Hematopoietic multipotent progenitor cell (in vitro differentiated cells): ENCODE data around the gene FAU. TPM values are rescaled to one million over a fixed set of nuclear protein-coding genes. Genes with fewer than 3 reads are reported as not detected.
A peak's percentile ranks its signal among the peaks of the same experiment; 100 is the strongest.
"Not testable (repeated sequence)": the region's sequence is repeated elsewhere in the genome, so short reads cannot be mapped to it uniquely, and the experiment has no call there.

Experiments
- DNase-seq, 3 donors: peaks; one replicate each; pipeline ENCODE4 v3.0.0-alpha.2; 2011 to 2015; ENCODE audit warnings: low read depth in 2 of 3, low spot score in 2 of 3
- total RNA-seq: library from RNA; depleted of rRNA; stranded (reverse); fragments of >200 nt; gene quantifications from one replicate; pipeline ENCODE4 v1.2.3, GENCODE V29; 2012

Gene FAU
- total RNA-seq, 1 donor, result 655 TPM

GRCh38 chr11:65124480-65125196 lies 2.7 kb upstream of the FAU start:
- DNase-seq, result no peak

DNA sequence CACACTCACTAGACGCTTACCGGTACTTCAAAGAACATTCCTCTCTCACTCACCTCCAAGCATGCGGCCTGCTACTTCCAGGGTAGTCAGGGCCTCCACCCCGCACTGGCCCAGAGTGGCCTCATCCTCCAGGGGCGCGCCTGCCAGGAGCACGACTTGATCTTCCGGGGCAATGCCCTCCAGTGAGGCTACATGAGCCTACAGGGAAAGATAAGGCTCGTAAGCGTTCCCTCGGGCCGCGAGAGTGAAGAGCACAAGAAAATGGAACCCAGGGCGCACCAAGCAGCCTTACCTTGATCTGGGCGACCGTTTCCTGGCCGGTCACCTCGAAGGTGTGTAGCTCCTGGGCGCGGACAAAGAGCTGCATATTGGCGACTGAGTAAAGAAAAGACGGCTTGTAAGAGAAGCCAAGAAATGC lies 478 bp downstream of the FAU start:
- peak in 1 of 3 donors; percentile 31 for DNase-seq

GRCh38 chr11:65120831-65121230 lies 1.1 kb downstream of the FAU start:
- no peak for DNase-seq

GRCh38 chr11:65119670-65119995 lies 2.3 kb downstream of the FAU start:
- no peak for DNase-seq

DNA sequence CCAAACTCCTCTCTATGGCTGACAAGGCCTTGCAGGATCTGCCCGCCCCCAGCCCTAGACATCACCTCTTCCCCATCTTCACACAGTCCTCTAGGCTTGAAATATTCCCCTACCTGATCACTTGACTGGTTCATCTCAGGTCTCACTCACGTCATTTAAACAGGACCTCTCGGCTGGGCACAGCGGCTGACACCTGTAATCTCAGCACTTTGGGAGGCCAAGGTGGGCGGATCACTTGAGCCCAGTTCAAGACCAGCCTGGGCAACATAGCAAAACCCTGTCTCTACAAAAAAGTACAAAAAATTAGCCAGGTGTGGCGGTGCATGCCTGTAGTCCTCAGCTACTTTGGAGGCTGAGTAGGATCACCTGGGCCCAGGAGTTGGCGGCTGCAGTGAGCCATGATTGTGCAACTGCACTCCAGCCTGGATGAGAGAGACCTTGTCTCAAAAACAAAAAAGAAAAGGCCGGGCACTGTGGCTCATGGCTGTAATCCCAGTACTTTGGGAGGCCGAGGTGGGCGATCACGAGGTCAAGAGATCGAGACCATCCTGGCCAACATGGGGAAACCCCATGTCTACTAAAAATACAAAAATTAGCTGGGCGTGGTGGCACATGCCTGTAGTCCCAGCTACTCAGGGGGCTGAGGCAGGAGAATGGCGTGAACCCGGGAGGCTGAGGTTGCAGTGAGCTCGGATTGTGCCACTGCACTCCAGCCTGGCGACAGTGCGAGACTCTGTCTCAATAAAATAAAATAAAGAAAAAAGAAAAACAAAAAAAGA lies 2.9 kb downstream of the FAU start:
- not testable (repeated sequence) for DNase-seq

GRCh38 chr11:65118097-65118837 lies 3.7 kb downstream of the FAU start:
- no peak for DNase-seq

GRCh38 chr11:65117206-65118096 lies 4.5 kb downstream of the FAU start, which contains the start of gene ZNHIT2:
Gene ZNHIT2 (minus strand): TSS chr11:65117701. CDS start chr11:65117653, 48 bp downstream.
- peak; percentile 95 to 99 (median 99) for DNase-seq

DNA sequence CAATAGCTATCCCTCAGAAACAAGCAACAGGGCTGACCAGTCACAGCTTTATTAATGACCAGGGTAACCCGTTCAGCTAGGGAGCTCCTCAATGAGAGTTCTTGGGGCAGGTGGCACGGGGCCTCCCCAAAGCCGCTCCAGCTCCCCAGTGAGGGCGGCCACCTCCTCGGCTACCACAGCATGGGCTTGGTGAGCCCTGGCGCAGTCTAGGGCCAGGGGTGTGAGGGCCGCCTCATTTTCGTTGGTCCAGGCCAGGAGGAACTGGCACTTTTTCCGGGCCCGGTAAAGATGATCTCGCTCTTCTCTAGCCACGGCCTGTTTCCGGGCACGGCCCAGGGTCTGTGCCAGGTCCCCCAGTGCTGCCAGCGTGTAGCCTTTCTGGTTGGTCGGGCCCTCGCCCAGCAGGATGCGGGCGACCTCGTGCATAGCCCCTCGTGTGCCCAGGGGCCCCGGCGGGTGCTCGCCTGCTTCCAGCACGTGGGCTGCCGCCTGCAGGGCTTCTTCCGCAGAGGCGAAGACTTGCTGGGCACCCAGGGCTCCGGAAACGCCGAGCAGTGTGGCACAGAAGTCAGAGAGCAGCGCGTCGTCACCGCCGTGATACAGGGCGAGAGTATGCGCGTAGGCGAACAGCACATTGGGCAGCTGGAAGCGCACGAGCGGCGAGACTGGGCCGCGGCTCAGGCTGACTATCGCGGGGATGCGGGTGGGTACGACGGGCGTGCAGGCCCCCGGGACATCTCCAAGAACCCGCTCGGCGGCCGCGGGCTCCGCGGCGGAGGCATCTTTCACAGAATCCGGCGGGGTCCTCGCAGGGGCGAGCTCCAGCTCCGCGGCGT lies 5.3 kb downstream of the FAU start:
- DNase-seq, result peak in 2 of 3 donors; percentile 36 to 45

DNA sequence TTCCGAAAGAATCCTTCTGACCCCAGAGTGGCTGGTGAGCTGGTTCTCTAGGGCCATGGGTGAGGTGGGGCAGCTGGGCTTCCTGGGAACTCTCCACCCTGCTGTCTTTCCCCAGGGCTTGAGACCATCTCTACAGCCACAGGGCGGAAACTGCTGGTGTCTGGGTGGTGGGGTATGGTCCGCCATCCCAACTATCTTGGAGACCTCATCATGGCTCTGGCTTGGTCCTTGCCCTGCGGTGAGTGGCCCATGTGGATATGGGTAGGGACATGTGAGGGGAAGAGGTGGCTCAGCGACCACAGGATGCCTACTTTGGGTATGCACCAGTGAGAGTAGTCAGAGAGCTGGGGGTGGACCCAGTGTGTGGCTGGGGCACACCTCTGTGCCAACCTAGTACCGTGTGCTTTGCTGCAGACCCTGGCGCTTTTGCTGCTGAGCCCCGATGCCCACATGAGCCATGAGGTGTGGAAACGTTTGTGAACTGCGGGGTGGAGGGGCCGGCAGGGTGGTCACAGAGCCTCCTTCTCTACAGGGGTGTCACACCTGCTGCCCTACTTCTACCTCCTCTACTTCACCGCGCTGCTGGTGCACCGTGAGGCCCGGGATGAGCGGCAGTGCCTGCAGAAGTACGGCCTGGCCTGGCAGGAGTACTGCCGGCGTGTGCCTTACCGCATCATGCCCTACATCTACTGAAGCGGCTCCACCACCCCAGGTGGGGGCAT lies 6.4 kb downstream of the FAU start:
- no peak for DNase-seq

GRCh38 chr11:65114538-65115171 lies 7.3 kb downstream of the FAU start:
- no peak for DNase-seq

GRCh38 chr11:65113839-65114238 lies 8.1 kb downstream of the FAU start:
- DNase-seq, result no peak

- no peak for DNase-seq
Measured at GRCh38 chr11:65113361-65113756, 8.6 kb downstream of the FAU start.

GRCh38 chr11:65112546-65113360 lies 9.2 kb downstream of the FAU start:
- peak; percentile 65 to 70 (median 67) for DNase-seq

DNA sequence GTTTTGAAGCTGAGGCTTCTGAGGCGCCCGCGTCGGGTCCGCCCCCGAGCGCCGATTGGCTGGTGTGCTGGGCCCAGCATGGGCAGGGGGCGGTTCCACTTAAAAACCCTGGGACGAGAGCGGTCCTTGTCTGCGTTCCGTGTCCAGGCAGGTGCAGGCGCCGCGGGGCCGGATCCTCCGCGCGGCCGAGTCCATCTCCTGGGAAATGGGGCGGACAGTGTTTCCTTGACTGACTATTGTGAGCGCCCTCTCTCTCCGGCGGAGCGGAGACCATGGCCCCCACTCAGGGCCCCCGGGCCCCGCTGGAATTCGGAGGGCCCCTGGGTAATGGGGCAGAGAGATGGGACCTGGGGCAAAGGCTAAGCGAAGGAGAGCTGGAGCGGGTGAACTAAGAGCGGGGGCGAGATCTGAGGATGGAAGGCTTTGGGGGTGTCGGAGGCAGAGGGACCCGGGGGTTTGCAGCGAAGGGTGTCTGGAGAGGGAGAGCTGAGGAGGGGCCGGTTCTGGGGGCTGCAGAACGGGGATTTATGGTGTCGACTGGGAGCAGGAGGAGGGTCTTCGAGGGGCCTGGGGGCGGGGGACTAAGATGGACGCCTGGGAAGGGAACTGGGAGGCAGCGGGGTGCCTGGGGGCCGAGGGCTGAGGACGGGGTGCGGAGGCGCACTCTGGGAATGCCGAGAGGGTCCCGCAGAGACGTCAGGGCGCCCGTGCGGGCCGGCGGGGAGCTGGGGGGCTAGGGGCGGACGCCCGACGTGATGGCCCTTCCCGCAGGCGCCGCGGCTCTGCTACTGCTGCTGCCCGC lies 10.0 kb downstream of the FAU start, which contains the start of gene TM7SF2:
TSS of gene TM7SF2 (plus strand) at position 129 of the 802 bp plus-strand sequence. CDS start at position 273, 144 bp downstream.
- peak; percentile 82 to 95 (median 92) for DNase-seq

DNA sequence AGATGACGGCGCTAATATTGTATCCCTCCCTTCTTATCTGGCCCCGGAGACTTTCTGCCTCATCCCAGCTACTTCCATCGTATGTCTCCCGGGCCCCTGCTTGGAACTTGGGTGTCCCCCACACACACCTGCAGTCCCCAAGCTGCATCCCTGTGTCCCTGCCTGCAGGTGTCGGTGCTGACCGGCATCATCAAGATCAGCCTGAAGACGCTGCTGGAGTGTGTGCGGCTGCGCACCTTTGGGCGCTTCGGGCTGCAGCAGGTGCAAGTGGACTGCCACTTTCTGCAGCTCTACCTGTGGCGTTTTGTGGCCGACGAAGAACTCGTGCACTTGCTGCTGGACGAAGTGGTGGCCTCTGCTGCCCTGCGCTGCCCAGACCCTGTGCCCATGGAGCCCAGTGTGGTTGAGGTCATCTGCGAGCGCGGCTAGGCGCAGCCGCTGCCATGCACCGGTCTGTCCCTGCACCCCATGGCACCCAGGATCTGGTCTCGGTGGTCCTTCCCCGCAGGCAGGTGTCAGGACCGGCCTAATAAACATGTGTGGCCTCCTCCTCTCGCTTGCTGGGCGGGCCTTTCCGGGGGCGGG lies 10.7 kb downstream of the FAU start:
- no peak for DNase-seq

GRCh38 chr11:65110354-65110861 lies 11.5 kb downstream of the FAU start:
- DNase-seq, result peak; percentile 83 to 94 (median 92)
